ENCODE data around the gene BANK1. TPM values are rescaled to one million over a fixed set of nuclear protein-coding genes. Genes with fewer than 3 reads are reported as not detected.

Gene BANK1
- total and polyA plus RNA-seq, 2 of the 8 experiments (the other 6 are each of a cell fraction or from before 2014, with no cell fraction given): 0.59 to 0.93 TPM

DNA sequence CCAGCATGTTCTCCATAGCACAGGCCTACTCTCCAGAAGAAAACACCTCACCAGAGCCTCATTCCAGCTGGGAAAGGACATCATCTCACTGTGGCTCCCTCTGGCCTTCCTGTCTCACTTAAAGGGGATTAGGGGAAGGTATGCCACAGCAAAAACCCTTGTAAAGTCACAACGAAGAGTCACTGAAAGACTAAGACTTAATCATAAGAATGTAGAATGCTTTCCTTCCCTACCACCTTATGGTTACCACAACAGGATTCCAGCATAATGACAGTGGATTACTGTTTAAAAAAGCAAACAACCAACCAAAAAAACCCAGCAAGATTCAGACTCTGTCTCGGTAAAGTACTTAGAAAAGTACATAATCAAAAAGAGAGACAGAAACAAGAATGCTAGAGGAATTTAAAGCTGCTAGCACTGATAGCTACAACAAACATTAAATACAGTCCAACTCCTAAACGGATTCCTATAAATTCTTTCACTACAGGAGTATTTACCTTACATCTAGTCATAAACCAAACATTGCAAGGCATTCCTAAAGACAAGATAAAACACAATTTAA lies 75.1 kb downstream of the BANK1 start (continued):
- no peak for TF ChIP-seq RXRA (IDR thresholded peaks at IDR 0.05; ENCODE audit: insufficient read depth, low read depth, low read length)
- TF ChIP-seq CBX8 (IDR thresholded peaks at IDR 0.05; ENCODE audit: borderline replicate concordance, low read depth, low read length): no peak
